NCI-H2081 treated with DMSO at 0.1 percent for 48 hours (cell line): ENCODE measurements around the gene AAGAB.
"Not testable (repeated sequence)": the region's sequence is repeated elsewhere in the genome, so short reads cannot be mapped to it uniquely, and the experiment has no call there.

Source experiments
- DNase-seq: peaks from one replicate; lab custom pipeline; 2025; lab: John Stamatoyannopoulos, UW

Gene AAGAB, protein sequence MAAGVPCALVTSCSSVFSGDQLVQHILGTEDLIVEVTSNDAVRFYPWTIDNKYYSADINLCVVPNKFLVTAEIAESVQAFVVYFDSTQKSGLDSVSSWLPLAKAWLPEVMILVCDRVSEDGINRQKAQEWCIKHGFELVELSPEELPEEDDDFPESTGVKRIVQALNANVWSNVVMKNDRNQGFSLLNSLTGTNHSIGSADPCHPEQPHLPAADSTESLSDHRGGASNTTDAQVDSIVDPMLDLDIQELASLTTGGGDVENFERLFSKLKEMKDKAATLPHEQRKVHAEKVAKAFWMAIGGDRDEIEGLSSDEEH

DNA sequence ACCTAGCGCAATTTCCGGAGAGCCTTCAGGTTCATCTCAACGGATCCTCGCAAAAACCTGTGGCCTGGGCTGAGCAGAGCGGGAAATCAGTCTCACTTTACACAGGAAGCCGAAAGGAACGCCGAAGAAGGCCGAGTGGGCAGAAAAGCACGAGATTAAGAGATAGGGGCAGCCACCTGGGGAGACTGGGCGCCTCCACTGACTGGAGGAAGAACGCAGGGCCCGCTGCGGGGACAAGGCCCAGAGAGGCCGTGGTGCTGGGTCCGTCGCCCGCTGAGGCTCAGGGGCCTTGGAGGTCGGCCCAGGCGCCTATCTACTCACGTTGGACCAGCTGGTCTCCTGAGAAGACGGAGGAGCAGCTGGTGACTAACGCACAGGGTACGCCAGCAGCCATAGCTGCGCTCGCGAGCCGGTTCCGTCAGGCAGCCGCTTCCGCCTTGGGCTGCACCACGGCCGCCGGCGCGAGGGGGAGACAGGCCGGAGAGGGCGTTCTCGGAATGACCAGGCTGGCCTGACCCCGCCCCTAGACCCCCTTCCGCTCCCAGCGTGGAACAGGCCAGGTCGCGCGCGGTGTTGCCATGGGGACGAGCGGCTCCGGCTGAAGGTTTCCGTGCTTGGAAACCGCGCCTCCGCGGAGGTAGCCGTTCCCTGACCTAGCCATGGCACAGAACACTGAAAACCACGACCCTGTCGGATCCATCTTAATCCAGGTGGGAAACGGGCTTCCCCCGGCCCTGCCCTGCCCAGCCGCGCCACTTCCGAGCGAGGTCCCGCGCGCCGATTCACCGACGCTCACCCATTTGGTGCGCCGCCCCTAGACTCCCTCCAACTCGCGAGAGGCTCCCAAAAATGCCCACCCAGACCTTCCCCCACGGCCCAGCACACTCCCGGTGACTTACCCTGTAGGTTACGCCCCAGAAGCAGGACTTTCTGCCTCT is at the start of gene AAGAB, which contains the start of gene IQCH:
AAGAB (minus strand) TSS at position 424 of the 938 bp plus-strand sequence; CDS start at position 394, 30 bp downstream.
IQCH (plus strand) TSS at position 549 of the 938 bp plus-strand sequence; CDS start at position 660, 111 bp downstream.
- peak; percentile 58 for DNase-seq

DNA sequence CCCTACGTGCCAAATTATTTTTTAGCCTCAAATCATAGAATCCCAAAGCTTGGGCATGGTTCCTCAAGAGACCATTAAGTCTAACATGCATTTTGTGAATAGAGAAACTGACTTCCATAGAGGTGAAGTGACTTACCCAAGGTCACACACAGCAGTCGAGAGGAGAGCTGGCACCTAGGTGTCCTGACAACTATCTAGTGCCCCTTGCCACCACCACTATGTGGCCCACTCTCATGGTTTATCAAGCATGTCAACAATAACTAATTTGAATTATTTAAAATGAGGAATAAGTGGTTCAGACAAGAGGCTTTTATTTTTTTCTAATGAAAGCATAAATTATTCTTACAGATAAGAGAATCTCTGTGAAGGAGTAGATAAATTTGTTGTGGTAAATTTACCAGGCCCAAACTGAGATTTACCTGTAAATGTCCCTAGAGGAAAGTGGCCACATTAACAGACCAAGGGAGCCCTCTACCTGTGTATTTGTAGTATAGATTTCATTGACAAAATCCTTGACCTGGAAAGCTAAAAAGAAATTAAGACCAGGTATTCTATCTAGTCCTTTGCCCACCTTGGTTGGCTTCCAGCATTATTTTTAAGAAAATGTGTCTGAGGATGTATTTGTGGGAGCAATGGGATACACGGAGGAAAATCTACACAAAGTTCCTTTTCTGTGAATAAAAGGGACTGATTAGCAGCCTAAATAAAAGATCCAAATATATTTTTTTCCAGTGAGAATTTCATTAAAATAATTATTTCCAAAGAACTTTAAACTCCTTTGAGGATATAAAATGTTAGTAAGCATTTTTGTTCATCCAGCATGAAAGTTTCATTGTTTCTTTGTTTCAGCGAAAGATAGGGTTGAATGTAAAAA is 49.3 kb upstream of the AAGAB start:
- no peak for DNase-seq

DNA sequence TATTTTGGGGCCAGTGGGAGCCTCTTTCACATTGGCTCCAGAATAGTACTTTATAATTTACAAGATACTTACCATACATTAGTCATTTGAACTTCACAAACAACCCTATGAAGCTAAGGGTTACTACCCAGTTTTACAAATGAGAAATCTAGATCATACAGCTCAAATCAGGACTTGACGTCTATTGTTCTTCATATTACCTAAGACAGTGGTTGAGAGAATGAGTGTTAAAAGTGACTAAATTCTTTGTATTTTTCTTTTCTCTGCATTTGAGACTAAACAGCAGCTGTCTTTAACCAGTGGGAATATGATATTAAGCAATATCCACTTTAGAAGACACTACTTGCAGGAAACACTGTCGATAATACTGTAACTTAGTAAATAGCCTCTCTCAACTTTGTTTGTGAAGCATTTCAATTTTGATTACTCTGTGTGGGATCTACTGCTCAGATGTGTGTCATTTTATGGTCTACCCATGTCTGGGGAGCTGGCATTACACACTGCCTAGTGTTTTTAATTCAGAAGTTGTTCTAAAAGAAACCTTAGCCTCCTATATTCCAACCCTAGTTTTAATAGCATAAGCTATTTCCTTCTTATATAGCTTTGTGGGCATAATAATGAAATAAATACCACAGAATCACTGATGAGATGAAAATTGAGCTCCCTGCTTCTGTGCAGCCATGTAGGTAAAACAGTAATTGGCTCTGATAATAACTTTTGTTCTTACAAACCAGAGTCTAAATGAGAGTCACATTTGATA is 46.0 kb upstream of the AAGAB start:
- DNase-seq: no peak

DNA sequence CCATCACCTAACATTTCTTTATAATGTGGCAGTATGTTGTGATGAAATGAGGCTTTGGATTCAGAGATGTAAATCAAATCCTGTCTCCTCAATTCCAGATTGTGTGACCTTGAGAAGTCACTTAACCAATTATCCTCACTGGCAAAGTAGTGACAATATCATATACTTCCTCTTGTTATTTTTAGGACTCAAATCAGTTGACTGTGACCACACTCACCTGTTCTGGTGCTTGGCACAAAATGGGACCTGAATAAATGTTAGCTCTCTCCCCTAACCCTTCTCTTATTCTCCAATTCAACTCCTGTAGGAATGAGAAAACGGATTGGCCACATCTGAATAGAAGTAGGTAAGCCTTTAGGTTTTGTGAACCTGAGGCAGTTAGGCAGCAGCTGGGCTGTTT is 42.2 kb upstream of the AAGAB start:
- DNase-seq: no peak

DNA sequence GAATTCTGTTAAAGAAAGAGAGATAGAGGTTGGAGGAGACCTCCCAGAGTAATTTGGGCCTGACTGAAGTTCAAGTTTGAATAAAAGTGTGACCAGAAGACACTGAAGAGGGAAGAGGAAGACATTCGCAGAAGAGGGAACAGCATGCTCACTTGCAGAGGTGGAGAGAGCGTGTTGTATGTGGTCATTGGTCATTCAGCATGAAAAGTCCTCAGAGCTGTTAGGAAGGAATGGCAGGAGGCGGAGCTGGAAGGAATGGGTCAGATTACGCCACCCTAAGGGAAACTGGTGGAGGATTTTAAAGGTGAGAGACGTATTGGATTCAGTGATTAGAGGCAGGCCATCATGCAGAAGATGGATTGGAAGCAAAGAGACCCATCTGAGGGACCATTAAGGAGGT is 41.7 kb upstream of the AAGAB start:
- no peak for DNase-seq

DNA sequence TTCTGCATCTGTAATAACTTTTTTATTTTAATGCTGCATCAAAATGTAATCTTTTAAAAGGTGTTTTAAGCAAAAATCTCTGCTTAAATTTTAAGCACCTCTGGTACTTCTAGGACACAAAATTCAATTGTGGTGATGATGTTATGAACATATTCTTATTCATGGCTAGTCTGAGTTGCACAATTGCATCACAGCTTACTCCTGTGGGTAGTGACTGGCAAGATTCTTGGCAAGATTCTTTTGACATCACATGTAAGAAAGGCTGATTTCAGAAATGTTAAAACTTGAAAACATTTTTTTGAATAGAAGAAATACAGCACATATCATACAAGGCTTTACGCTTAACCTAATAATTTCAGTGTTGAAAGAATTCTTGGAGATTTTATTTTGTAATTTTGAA is 35.9 kb upstream of the AAGAB start:
- no peak for DNase-seq

DNA sequence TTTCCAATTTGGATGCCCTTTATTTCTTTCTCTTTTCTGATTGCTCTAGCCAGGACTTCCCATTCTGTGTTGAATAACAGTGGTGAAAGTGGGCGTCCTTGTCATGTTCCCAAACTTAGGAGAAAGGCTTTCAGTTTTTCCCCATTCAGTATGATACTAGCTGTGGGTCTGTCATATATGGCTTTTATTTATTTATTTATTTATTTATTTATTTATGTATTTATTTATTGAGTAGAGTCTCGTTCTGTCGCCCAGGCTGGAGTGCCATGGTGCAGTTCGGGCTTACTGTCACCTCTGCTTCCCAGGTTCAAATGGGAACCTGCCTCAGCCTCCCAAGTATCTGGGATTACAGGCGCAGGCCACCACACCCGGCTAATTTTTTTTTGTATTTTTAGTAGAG is 31.9 kb upstream of the AAGAB start:
- not testable (repeated sequence) for DNase-seq

DNA sequence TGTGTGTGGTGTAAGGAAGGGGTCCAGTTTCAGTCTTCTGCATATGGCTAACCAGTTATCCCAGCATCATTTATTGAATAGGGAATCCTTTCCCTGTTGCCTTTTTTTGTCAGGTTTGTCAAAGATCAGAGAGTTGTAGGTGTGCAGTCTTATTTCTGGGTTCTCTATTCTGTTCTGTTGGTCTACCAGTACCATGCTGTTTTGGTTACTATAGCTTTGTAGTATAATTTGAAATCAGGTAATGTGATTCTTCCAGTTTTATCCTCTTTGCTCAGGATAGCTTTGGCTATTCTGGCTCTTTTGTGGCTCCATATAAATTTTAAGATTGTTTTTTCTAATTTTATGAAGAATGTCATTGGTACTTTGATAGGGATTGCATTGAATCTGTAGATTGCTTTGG is 31.2 kb upstream of the AAGAB start:
- not testable (repeated sequence) for DNase-seq

DNA sequence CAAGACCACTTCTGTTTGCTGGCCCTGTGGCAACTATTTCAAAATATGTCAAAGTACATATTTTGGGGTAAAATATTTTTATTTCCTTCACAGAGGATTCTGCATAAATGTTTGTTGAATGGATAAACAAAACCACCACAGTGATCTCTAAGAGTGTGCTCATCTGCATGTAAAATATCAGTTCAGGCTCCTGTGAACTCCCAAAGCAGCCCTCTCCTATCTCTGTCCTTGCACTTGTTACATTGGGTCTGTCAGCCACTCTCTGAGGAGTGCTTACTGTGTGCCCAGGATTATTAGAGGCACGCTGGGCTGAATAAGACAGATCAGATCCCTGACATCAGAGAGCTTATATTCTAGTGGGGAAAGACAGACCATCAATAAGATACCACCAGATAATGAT is 27.3 kb upstream of the AAGAB start:
- no peak for DNase-seq

DNA sequence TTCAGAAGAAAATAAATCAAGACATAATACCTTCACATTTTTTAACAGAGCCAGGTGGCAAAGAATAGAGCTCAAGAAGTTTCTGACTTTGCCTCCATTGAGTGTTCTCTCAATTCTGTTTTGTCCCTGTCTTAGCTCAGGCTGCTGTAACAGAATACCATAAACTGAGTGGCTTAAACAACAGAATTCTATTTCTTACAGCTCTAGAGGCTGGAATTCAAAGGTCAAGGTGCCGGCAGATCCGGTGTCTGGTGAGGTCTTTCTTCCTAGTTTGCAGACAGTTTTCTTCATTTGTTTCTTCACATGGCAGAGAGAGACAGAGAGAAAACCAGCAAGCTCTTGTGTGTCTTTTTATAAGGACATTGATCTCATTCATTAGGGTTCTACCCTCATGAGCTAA is 25.8 kb upstream of the AAGAB start:
- DNase-seq: no peak

DNA sequence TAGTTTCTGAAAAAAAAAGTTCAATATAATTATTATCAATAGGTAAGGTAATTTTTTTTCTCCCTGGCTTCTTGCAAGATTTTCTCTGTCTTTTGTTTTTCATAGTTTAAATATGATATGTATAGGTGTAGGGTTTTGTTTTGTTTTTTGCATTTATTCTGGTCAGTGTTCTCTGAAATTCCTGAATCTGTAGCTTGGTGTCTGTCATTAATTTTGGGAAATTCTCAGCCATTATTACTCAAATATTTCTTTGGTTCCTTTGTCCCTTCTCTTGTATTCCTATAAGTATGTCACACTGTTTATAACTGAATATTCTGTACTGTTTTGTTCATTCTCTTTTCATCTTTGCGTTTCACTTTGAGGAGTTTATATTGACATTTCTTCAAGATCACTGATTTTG is 22.2 kb upstream of the AAGAB start:
- no peak for DNase-seq

DNA sequence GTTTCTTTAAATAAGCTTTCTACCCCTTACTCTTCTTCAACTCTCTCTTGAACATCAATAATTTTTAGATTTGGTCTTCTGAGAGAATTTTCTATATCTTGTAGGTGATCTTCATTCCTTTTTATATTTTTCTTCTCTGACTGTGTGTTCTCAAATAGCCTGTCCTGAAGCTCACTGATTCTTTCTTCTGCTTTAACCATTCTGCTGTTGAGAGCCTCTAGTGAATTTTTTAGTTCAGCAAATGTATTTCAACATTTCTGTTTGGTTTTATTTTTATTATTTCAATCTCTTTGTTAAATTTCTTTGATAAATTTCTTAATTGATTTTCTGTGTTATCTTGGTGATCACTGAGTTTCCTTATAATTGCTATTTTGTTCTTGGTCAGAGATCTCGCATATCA is 19.8 kb upstream of the AAGAB start:
- DNase-seq: no peak

DNA sequence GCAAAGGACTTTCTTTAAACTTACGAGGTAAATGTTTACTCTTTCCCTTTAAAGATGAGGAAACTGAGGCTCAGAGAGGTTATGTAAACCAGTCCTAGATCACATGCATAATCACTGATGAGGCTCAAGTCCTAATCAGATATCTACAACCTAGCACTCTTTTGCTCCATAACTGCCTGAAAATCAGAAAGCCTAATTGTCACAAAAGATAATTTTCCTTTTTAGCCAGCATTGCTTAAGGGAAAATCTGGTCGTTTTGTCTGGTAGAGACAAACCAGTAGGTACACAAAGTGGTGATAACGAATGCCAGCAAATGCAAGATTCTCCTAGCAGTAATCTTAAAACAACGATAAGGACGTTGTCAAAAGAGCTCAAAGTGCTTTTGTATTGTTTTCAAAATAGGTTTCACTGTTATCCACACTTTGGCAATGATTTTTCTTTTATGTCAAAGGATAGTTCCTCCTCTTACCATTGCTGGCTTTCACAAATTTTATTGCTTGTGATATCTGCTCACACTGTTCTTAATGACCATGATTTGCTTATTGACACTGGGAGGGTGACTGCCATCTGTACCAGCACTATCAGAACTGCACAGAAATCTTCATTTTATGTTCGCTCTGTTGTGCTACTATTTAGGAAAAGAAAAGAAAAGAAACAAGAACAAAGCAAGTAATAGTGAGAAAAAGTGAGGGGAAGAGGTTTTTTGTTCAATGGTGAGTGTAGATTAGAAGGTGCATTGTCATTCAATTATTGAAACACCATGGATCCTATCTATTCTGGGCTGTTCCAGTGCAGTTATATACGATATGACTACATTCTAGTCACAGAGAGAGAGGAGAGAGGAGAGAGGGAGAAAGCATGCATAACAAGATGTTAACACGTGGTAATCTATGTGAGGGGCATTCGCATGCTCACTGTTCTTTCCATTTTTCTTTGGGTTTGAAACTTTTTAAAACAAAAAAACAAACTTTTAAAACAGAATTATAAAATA is 13.8 kb upstream of the AAGAB start:
- no peak for DNase-seq

DNA sequence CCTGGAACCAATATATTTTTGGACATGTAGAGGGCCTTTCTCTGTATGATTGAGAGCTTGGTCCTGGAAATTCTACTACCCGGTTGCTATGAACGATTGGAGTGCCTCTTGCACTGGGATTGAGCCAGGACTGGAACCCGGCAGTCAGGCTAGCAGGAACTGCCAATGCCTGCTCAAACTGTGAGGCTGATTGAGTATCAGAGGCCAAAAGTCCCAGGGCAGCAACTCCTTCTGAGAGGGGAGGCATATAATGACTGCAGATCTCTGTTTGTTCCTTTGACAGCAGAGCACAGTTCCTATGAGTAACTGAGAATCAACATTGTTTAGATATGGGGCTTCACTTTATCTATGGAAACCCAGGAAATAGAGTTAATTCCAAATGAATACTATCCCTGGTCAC is 13.0 kb upstream of the AAGAB start:
- no peak for DNase-seq

DNA sequence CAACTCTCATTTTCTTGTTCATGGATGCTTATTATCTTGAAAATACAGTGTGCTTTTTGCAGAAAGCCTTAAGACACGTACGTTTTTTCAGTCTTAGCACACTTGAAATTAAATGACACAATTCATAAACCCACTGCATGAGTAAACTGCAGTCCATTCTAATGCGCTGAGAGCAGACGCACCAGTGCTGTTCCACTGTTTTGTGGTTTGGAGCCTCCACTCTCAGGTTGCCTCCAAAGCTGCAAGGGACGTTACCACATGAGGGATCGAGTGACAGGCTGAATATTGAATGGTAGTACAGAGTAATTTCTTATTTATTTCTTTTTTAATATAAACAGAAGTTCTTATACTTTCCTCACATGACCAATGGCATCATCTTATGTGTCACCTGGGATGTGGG is 12.4 kb upstream of the AAGAB start:
- no peak for DNase-seq

DNA sequence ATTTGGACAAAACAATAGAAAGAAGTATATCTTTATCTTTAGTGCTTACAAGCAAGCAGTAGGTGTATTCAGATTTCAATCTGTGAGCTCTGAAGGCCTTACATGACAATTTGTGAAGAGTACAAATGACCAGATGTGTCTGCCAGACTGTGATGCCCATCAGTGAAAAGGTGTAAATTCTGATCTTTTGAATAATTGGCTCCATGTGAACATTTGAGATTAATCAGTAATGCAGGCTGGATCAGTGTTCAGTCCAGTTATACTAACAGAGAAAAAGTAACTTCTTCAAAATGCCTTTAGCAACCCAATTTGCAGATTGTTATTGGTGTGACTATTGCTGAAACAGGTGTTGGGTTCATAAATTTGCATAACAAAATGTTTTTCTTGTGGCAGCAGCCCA is 5.3 kb upstream of the AAGAB start:
- no peak for DNase-seq

DNA sequence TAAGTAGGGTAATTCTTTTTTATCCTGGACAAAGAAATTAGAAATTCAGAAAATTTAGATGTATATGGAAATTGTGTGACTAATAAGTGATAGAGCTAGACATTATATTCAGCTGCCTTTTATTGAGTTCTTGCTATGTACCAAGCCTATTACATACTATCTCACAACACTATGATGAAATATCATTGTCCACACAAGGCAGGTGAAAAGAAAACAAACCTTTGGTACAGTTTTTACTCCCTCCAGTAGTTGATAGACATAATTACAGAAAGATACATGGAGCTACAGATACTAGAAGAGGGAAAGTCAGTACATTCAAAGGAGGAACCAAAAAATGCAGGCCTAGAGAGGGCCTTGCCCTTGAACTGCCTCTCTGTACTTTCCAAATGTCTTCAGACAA is 4.9 kb upstream of the AAGAB start:
- DNase-seq: no peak

DNA sequence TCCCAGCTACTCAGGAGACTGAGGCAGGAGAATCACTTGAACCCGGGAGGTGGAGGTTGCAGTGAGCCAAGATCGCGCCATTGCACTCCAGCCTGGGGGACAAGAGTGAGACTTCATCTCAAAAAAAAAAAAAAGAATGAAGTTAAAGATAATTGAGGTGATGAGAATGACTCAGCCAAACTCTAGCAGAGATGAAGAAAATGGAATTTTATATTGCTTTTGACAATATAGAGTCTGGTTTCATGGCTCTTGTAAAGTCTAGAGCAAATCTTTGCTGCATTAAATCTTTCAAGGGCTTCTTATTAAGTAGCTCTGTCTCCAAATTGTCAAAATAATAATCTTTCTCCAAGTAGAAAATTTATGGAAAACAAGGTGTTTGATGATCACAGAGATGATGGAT is 4.0 kb upstream of the AAGAB start:
- DNase-seq: not testable (repeated sequence)

DNA sequence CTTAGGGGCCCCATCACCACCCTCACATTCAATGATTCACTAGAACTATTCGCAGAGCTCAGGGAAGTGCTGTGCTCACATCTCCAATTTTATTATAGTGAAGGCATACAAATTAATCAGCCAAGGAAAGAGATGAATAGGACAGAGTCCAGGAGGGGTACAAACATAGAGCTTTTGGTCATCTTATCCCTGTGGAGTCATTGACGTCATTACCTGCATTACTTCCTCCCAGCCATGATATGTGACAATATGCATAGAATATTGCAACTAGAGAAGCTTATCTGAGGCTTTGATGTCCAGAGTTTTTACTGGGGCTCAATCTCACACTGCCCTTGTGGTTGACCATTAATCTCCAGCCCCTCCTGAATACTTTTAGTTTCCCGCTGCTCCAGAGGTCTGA is 1.6 kb upstream of the AAGAB start:
- DNase-seq: no peak

DNA sequence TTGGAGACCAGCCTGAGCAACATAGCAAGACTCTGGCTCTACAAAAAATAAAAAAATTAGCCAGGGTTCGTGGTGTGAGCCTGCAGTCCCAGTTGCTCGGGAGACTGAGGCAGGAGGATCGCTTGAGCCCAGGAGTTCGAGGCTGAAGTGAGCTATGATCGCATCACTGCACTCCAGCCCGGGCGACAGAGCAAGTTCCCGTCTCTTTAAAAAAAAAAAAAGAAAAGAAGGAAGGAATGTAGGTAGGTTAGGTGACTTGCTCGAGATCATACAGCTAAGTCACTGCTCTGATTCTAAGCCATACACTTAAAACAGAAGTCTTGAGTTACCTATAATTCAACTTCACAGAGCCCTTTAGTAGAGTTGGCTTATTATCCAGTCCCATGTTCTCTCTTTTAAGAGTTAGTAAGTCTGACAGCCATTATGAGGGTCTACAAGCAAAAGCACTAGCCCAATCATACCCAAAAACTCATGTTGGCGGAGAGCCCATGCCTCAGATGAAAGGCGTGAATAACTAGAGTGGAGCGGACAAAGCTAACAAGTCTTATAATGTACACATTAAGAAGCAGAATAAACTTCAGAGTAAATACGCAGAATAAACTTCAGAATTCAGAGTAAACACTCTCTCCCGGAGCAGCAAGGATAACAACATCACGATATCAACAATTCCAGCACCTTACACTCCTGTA is 768 bp downstream of the AAGAB start:
- DNase-seq: no peak
